Epidermal melanocyte (primary cell): Measurements from ENCODE around the gene LASP1.
"Not testable (repeated sequence)": the region's sequence is repeated elsewhere in the genome, so short reads cannot be mapped to it uniquely, and the experiment has no call there.

Source experiments
- DNase-seq: peaks from one replicate; pipeline ENCODE4 v3.0.0; 2011; ENCODE audit warnings: low spot score; ENCODE audit not compliant: insufficient read length

Gene LASP1

GRCh38 chr17:38925263-38925995 lies 55.6 kb downstream of the LASP1 start, which contains the start of gene LASP1NB:
LASP1NB (plus strand) TSS chr17:38925614.
- DNase-seq, result no peak

- no peak for DNase-seq
These were observed 56.6 kb downstream of the LASP1 start for GRCh38 chr17:38926293-38927070.

- not testable (repeated sequence) for DNase-seq
These were observed 60.9 kb downstream of the LASP1 start for GRCh38 chr17:38930782-38931181.

- DNase-seq, result not testable (repeated sequence)
These were observed 64.1 kb downstream of the LASP1 start for GRCh38 chr17:38933962-38934361.

- DNase-seq, result no peak
These were observed 70.1 kb downstream of the LASP1 start for GRCh38 chr17:38939987-38940386.

GRCh38 chr17:38940404-38940803 lies 70.5 kb downstream of the LASP1 start:
- no peak for DNase-seq

GRCh38 chr17:38942696-38943334 lies 73.0 kb downstream of the LASP1 start:
- no peak for DNase-seq

GRCh38 chr17:38943607-38944006 lies 73.7 kb downstream of the LASP1 start:
- DNase-seq, result no peak

- no peak for DNase-seq
These were observed 77.3 kb downstream of the LASP1 start for GRCh38 chr17:38947189-38947588.

GRCh38 chr17:38953800-38954199 lies 83.9 kb downstream of the LASP1 start:
- DNase-seq, result not testable (repeated sequence)

GRCh38 chr17:38958326-38958725 lies 88.5 kb downstream of the LASP1 start:
- DNase-seq, result no peak

- DNase-seq, result no peak
These were observed 88.9 kb downstream of the LASP1 start for GRCh38 chr17:38958756-38959155.

GRCh38 chr17:38959508-38959907 lies 89.7 kb downstream of the LASP1 start:
- no peak for DNase-seq

- DNase-seq, result no peak
These were observed 90.5 kb downstream of the LASP1 start for GRCh38 chr17:38960402-38960801.

- DNase-seq, result no peak
These were observed 91.6 kb downstream of the LASP1 start for GRCh38 chr17:38961413-38961812.

GRCh38 chr17:38967290-38967738 lies 97.5 kb downstream of the LASP1 start, which contains the start of gene FBXO47:
FBXO47 (minus strand) TSS chr17:38967403; CDS start chr17:38963025, 4,378 bp downstream.
- peak; percentile 36 for DNase-seq

GRCh38 chr17:38969281-38969680 lies 99.4 kb downstream of the LASP1 start:
- no peak for DNase-seq

GRCh38 chr17:38970128-38970527 lies 100.3 kb downstream of the LASP1 start:
- DNase-seq, result no peak

- DNase-seq, result no peak
These were observed 100.9 kb downstream of the LASP1 start for GRCh38 chr17:38970804-38971203.
